Measurements from ENCODE around the gene SH3BP1. TPM values are rescaled to one million over a fixed set of nuclear protein-coding genes. Genes with fewer than 3 reads are reported as not detected.
A peak's percentile ranks its signal among the peaks of the same experiment; 100 is the strongest.

Gene SH3BP1
- polyA plus RNA-seq, 3 donors: 20.0 to 214 (median 20.0) TPM

- Histone ChIP-seq H3K9ac (ENCODE audit: insufficient read depth, low read length, poor library complexity, severe bottlenecking) (no peak overlapping the region), H3K4me2 (replicated peaks; ENCODE audit: extremely low read depth, low read length, poor library complexity, severe bottlenecking) (no peak overlapping the region), H3K27me3 (ENCODE audit: control insufficient read depth in 2 of 2, insufficient read depth in 2 of 2, low read length in 2 of 2) (no peaks in the 10 kb centered on the region), H3K4me1 (ENCODE audit: control insufficient read depth in 1 of 2, insufficient read depth in 2 of 2, low read length in 2 of 2) (peaks cover 68 to 71% of the 10 kb centered on the region in 2 donors), H3K79me2 (ENCODE audit: insufficient read depth, low read length) (peaks cover 17% of the 10 kb centered on the region), H3K9me3 (replicated peaks in 1 of 2; ENCODE audit: control insufficient read depth in 1 of 2, insufficient read depth in 1 of 2, low read length in 2 of 2) (no peaks in the 10 kb centered on the region), H3K4me3 (replicated peaks in 1 of 3; ENCODE audit: low read depth in 2 of 3, low read length in 3 of 3) (no peak overlapping the region), H2AFZ (ENCODE audit: insufficient read depth, low read depth, low read length, poor library complexity, severe bottlenecking) (no peak overlapping the region), H3K36me3 (replicated peaks in 1 of 2; ENCODE audit: control insufficient read depth in 1 of 2, insufficient read depth in 2 of 2, low read length in 2 of 2) (peaks cover 32 to 42% of the 10 kb centered on the region in 2 donors), H3K27ac (ENCODE audit: low read depth in 1 of 2, low read length in 2 of 2) (peak overlapping the region in 1 of 2 donors; percentile 93), H4K20me1 (ENCODE audit: insufficient read depth, low read length) (no peaks in the 10 kb centered on the region)
- Mint-ChIP-seq H3K36me3 (peaks cover 31 to 47% of the 10 kb centered on the region in 2 donors), H3K9me3 (no peaks in the 10 kb centered on the region), H3K27ac (peak overlapping the region in 5 of 7 donors; percentile 19 to 86 (median 46)), H3K4me1 (peaks cover 75% of the 10 kb centered on the region), H3K27me3 (ENCODE audit: low read depth in 3 of 3) (peaks cover 0 to 2% (median 0%) of the 10 kb centered on the region in 3 donors), H3K4me3 (no peak overlapping the region)
- DNase-seq: no peak
- WGBS (ENCODE audit: insufficient coverage): 100% methylated on average over 8 of the region's 9 CpGs
- no peak for TF ChIP-seq CTCF (IDR thresholded peaks at IDR 0.05)
- intact Hi-C loops (cut with micrococcal nuclease): no loop called here
These were observed 8.5 kb upstream of the SH3BP1 start for GRCh38 chr22:37630839-37631435.

GRCh38 chr22:37631448-37632173 lies 7.9 kb upstream of the SH3BP1 start:
- peaks cover 68 to 71% of the 10 kb centered on the region in 2 donors for H3K4me1 ChIP-seq (ENCODE audit: control insufficient read depth in 1 of 2, insufficient read depth in 2 of 2, low read length in 2 of 2)
- no peak overlapping the region for H3K4me3 ChIP-seq (replicated peaks in 1 of 3; ENCODE audit: low read depth in 2 of 3, low read length in 3 of 3)
- H3K4me3 Mint-ChIP-seq: no peak overlapping the region
- peaks cover 75% of the 10 kb centered on the region for H3K4me1 Mint-ChIP-seq
- intact Hi-C loops (cut with micrococcal nuclease): no loop called here
- peaks cover 30 to 43% of the 10 kb centered on the region in 2 donors for H3K36me3 Mint-ChIP-seq
- peaks cover 0 to 2% (median 0%) of the 10 kb centered on the region in 3 donors for H3K27me3 Mint-ChIP-seq (ENCODE audit: low read depth in 3 of 3)
- H3K9me3 Mint-ChIP-seq: no peaks in the 10 kb centered on the region
- H3K9me3 ChIP-seq (replicated peaks in 1 of 2; ENCODE audit: control insufficient read depth in 1 of 2, insufficient read depth in 1 of 2, low read length in 2 of 2): no peaks in the 10 kb centered on the region
- no peaks in the 10 kb centered on the region for H4K20me1 ChIP-seq (ENCODE audit: insufficient read depth, low read length)
- H3K27ac Mint-ChIP-seq: peak overlapping the region; percentile 73 to 98 (median 96)
- WGBS (ENCODE audit: insufficient coverage): 68% methylated on average over 11 of the region's 19 CpGs
- H3K9ac ChIP-seq (ENCODE audit: insufficient read depth, low read length, poor library complexity, severe bottlenecking): peak overlapping the region; percentile 67
- no peak for TF ChIP-seq CTCF (IDR thresholded peaks at IDR 0.05)
- H3K36me3 ChIP-seq (replicated peaks in 1 of 2; ENCODE audit: control insufficient read depth in 1 of 2, insufficient read depth in 2 of 2, low read length in 2 of 2): peaks cover 29 to 38% of the 10 kb centered on the region in 2 donors
- H3K27ac ChIP-seq (ENCODE audit: low read depth in 1 of 2, low read length in 2 of 2): peak overlapping the region; percentile 89 to 93
- no peak overlapping the region for H3K4me2 ChIP-seq (replicated peaks; ENCODE audit: extremely low read depth, low read length, poor library complexity, severe bottlenecking)
- H2AFZ ChIP-seq (ENCODE audit: insufficient read depth, low read depth, low read length, poor library complexity, severe bottlenecking): no peak overlapping the region
- DNase-seq: no peak
- H3K79me2 ChIP-seq (ENCODE audit: insufficient read depth, low read length): peaks cover 22% of the 10 kb centered on the region
- H3K27me3 ChIP-seq (ENCODE audit: control insufficient read depth in 2 of 2, insufficient read depth in 2 of 2, low read length in 2 of 2): no peaks in the 10 kb centered on the region

Data from CD14-positive monocyte (primary cell).